ENCODE data around the gene SLC35A5.

- no peak for TF ChIP-seq EZH2phosphoT487 (IDR thresholded peaks at IDR 0.05; ENCODE audit: borderline replicate concordance, low read length)
- no peak for TF ChIP-seq CTCF (IDR thresholded peaks at IDR 0.05; ENCODE audit: low read depth, low read length, poor library complexity, severe bottlenecking)
Observed at GRCh38 chr3:112602217-112602838, 40.5 kb downstream of the SLC35A5 start.
